Spleen (tissue), 11 donors: ENCODE measurements around the gene SPEM2. TPM values are rescaled to one million over a fixed set of nuclear protein-coding genes. Genes with fewer than 3 reads are reported as not detected.
A peak's percentile ranks its signal among the peaks of the same experiment; 100 is the strongest.

Source experiments
- DNase-seq: peaks from one replicate; pipeline ENCODE4 v3.0.0-alpha.2; 2020
- H3K27ac ChIP-seq, 8 donors: fragments of 200-600 bp; sonication (generic) in 7 of 8; 1 replicate in 4 of 8; 2 replicates in 4 of 8; pipeline versions ENCODE4 v1.5.0 to v1.8.0; 2016 to 2021; ENCODE audit warnings: inconsistent platforms in 4 of 8, mild to moderate bottlenecking in 4 of 8, moderate library complexity in 1 of 8
- H3K27me3 ChIP-seq, 7 donors: fragments of 200-600 bp; sonication (generic) in 6 of 7; replicated peaks in 1 of 7; 1 replicate in 4 of 7; 2 replicates in 3 of 7; pipeline versions ENCODE4 v1.5.0 to v1.8.0; 2016 to 2021; ENCODE audit warnings: inconsistent platforms in 3 of 7, mild to moderate bottlenecking in 1 of 7
- H3K36me3 ChIP-seq, 6 donors: fragments of 200-600 bp; sonication (generic) in 5 of 6; 1 replicate in 4 of 6; 2 replicates in 2 of 6; pipeline versions ENCODE4 v1.5.0 to v1.8.0; 2016 to 2021; ENCODE audit warnings: inconsistent platforms in 2 of 6
- H3K4me1 ChIP-seq, 6 donors: fragments of 200-600 bp; sonication (generic) in 5 of 6; 1 replicate in 3 of 6; 2 replicates in 3 of 6; pipeline versions ENCODE4 v1.5.0 to v1.8.0; 2016 to 2021; ENCODE audit warnings: inconsistent platforms in 3 of 6
- H3K4me3 ChIP-seq, 8 donors: fragments of 200-600 bp; sonication (generic) in 7 of 8; 1 replicate in 4 of 8; 2 replicates in 4 of 8; pipeline versions ENCODE4 v1.5.0 to v1.8.0; 2016 to 2021; ENCODE audit warnings: inconsistent platforms in 4 of 8, mild to moderate bottlenecking in 4 of 8, moderate library complexity in 2 of 8
- H3K9me3 ChIP-seq, 8 donors: fragments of 200-600 bp; sonication (generic) in 7 of 8; 1 replicate in 4 of 8; 2 replicates in 4 of 8; pipeline versions ENCODE4 v1.5.0 to v1.8.0; 2016 to 2021; ENCODE audit warnings: inconsistent platforms in 4 of 8
- POLR2A ChIP-seq, 3 donors: fragments of 450-650 bp; IDR thresholded peaks; one replicate each; pipeline ENCODE4 v1.5.1; 2017; ENCODE audit warnings: antibody characterized with exemption in 3 of 3, mild to moderate bottlenecking in 1 of 3
- POLR2AphosphoS5 ChIP-seq, 3 donors: sonication (generic); formaldehyde crosslinking; IDR thresholded peaks; one replicate each; pipeline ENCODE4 v1.5.1; 2017; ENCODE audit warnings: antibody characterized with exemption in 3 of 3
- WGBS, 5 donors: extraction: QIAGEN DNeasy Blood & Tissue Kit in 3 of 5; methylation state at CpG; one replicate each; pipeline versions ENCODE4 v1.1.5 to v1.1.7; 2013 to 2018; 5-methylcytosine and 5-hydroxymethylcytosine counted together
- intact Hi-C: fragments of 100-400 bp; cut with DNase I; formaldehyde crosslinking; loops from one replicate; pipeline ENCODE4 v1.15.0; 2023; ENCODE audit warnings: low total_unique reads
- polyA plus RNA-seq, 3 donors: library from polyadenylated mRNA; stranded (reverse); fragments of 200-250 nt; gene quantifications; one replicate each; pipeline ENCODE4 v1.2.1, GENCODE V29; 2013
- total RNA-seq, 7 donors: library from RNA; depleted of rRNA in 3 of 7; stranded (reverse); fragments of >200 nt in 3 of 7; fragmentation: NEBNext Ultra II Directional in 4 of 7; extraction: Animal tissue kit (Norgen Biotek cat#: 25700) in 4 of 7; gene quantifications; one replicate each; pipeline versions ENCODE4 v1.1.0 to v1.2.1, GENCODE V29; 2016 to 2021
- TF ChIP-seq, protein P1 (sequence below), 11 experiments: fragments of 200-600 bp in 7 of 11; fragments of 450-650 bp in 4 of 11; sonication (generic) in 4 of 11; IDR thresholded peaks in 8 of 11; conservative IDR thresholded peaks in 3 of 11; 1 replicate in 7 of 11; 2 replicates in 4 of 11; pipeline versions ENCODE4 v1.4.0 to v1.8.0; 2016 to 2021; ENCODE audit warnings: antibody characterized with exemption in 11 of 11, inconsistent platforms in 4 of 11, mild to moderate bottlenecking in 1 of 11
- donor health status: healthy with polysubstance abuse.
- donor health status: DM: no; HTN: no; CAD: no; lungs with moderate emphysema.
- donor health status: DM: no; HTN: no; CAD: no.
- donor health status: Bipolar disorder and iron deficiency.
- donor health status: healthy.
- donor health status: DM: no; HTN: no; CAD: no.
- donor health status: DM: yes; HTN: yes; CAD: no.

Gene SPEM2
- total and polyA plus RNA-seq, 10 donors, result not detected

DNA sequence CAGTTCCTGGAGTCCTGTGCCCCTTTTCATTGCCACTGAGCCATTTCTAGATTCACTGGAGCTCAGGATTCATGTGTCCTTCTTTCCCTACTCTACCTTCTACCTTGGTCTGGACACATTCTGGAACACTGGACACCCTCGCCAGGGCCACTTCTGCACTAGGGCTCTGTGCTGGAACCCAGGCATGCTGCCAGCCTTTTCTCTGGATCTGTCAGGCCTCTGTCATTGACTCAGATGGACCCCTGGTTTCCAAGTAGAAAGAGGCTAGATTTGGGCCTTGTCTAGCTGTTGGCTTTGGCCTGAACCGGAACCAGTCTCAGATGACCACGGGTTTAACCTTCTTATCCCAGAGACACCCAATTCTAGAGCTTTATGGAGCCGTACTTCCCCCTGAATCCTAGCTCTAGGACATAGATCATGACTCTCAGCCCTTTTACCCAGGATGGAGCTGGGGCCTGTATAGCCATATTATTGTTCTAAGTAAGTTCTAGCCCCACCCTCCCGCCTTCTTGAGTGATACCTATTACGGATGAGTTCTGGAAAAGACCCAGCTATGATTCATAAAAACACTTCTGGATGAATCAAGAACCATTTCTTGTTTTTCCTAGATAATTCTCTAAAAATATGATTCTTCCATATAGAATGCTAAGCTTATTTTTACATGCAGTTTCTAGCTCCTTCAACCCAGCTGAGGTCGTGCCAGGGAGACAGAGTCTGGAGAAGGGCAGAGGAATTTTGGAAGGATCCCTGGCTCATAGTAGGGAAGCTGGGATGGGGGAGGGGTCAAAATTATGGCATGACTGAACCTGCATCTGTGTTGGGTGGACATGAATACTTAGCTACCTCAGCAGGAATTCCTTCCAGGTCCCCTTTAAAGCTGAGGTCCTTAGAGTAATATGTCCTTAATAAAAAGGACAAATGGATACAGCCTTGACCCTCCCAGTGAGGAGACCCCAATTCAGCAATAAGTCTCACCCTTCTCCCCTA lies 18.4 kb downstream of the SPEM2 start:
- H3K4me3 ChIP-seq, result no peak overlapping the region
- intact Hi-C loops, result no loop called here
- H3K27ac ChIP-seq, result no peak overlapping the region
- H3K9me3 ChIP-seq, result no peaks in the 10 kb centered on the region
- DNase-seq, result no peak
- H3K4me1 ChIP-seq, result peaks cover 21 to 56% (median 43%) of the 10 kb centered on the region in 6 donors
- no peaks in the 10 kb centered on the region for H3K36me3 ChIP-seq
- TF ChIP-seq POLR2A (IDR thresholded peaks at IDR 0.05), result no peak
- TF ChIP-seq, protein P1, sequence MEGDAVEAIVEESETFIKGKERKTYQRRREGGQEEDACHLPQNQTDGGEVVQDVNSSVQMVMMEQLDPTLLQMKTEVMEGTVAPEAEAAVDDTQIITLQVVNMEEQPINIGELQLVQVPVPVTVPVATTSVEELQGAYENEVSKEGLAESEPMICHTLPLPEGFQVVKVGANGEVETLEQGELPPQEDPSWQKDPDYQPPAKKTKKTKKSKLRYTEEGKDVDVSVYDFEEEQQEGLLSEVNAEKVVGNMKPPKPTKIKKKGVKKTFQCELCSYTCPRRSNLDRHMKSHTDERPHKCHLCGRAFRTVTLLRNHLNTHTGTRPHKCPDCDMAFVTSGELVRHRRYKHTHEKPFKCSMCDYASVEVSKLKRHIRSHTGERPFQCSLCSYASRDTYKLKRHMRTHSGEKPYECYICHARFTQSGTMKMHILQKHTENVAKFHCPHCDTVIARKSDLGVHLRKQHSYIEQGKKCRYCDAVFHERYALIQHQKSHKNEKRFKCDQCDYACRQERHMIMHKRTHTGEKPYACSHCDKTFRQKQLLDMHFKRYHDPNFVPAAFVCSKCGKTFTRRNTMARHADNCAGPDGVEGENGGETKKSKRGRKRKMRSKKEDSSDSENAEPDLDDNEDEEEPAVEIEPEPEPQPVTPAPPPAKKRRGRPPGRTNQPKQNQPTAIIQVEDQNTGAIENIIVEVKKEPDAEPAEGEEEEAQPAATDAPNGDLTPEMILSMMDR (IDR thresholded peaks at IDR 0.05 in 8 of 11, conservative IDR thresholded peaks at IDR 0.05 in 3 of 11), result no peak
- TF ChIP-seq POLR2AphosphoS5 (IDR thresholded peaks at IDR 0.05), result no peak
- peaks cover 0 to 84% (median 46%) of the 10 kb centered on the region in 7 donors for H3K27me3 ChIP-seq
- 75 to 90% (median 86%) methylated on average over 7 of the region's 7 CpGs for WGBS, 5 donors

DNA sequence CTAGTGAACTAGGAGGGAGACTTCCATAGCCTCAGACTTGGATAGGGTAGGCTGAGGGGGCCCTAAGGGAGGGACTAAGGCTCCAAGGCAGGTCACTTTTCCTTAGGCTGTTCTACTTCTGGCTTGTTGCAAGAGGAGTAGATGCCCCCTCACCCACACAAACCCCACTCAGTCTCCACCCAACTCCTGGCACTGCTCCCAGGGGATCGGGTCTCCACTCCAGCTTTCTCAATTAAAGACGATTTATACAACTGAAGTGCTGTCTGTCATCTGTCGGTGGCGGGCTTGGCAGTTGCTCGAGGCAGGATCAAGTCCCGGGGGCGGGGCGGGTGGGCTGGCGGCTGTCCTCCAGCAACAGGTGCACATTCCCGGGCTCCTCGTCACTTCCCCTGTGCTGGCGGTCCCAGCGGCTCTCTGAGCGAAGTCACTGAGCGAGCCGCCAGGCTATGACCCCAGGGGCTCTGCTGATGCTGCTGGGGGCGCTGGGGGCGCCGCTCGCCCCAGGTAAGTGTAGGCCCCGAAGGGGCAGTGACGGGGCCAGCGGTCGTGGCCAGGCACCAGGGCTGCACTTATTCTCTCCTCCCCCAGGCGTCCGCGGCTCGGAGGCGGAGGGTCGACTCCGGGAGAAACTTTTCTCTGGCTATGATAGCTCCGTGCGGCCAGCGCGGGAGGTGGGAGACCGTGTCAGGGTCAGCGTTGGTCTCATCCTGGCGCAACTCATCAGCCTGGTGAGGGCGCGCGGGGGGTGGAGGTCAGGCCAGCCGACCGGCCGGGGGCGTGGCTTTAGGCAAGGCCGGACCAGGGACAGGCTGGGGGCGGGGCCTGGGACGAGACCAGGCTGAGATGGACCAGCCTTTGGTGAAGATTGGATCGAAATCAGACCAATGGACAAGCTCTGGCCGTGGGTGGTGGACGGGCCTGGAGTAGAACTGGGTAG lies 19.5 kb downstream of the SPEM2 start, which contains the start of gene CHRNB1:
Gene CHRNB1, plus strand, starts transcription at position 380 of the 937 bp plus-strand sequence. Its CDS starts 67 bp downstream, at position 447.
- Histone ChIP-seq H3K9me3 (no peaks in the 10 kb centered on the region), H3K4me1 (peaks cover 12 to 45% (median 32%) of the 10 kb centered on the region in 6 donors), H3K36me3 (no peaks in the 10 kb centered on the region), H3K27ac (peak within 1 kb of the TSS in 5 of 8 donors; percentile 23 to 58 (median 37)), H3K4me3 (peak within 1 kb of the TSS; percentile 8 to 67 (median 38)), H3K27me3 (peaks cover 0 to 72% (median 35%) of the 10 kb centered on the region in 7 donors)
- DNase-seq, result peak; percentile 92
- intact Hi-C loops, result no loop called here
- TF ChIP-seq POLR2A (IDR thresholded peaks at IDR 0.05), result no peak
- TF ChIP-seq, protein P1 (IDR thresholded peaks at IDR 0.05 in 8 of 11, conservative IDR thresholded peaks at IDR 0.05 in 3 of 11), result peak in 1 of 11 experiments; percentile 21
- TF ChIP-seq POLR2AphosphoS5 (IDR thresholded peaks at IDR 0.05), result peak; percentile 40 to 79 (median 75)
- WGBS, 5 donors, result 2 to 5% (median 4%) methylated on average over 15 to 51 of the region's 51 CpGs

DNA sequence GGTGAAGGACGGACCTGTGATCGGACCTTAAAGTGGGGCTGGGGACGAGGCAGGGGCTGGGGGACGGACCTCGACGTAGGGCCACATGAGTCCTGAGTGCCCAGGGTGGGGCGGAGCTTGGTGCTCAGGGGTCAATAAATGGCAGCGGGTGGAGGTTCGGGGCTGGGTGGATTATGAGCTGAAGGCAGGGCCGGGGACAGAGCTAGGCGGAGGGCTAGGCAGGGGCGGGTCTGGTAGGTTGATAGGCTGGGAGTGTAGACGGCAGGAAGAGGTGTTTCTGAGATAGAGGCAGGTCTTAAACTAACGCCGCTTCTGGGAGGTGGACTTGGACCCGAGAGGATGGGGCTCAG lies 20.2 kb downstream of the SPEM2 start:
- DNase-seq, result no peak
- H3K36me3 ChIP-seq, result no peaks in the 10 kb centered on the region
- peaks cover 7 to 38% (median 25%) of the 10 kb centered on the region in 6 donors for H3K4me1 ChIP-seq
- no peaks in the 10 kb centered on the region for H3K9me3 ChIP-seq
- TF ChIP-seq POLR2AphosphoS5 (IDR thresholded peaks at IDR 0.05), result no peak
- TF ChIP-seq, protein P1 (IDR thresholded peaks at IDR 0.05 in 8 of 11, conservative IDR thresholded peaks at IDR 0.05 in 3 of 11), result no peak
- TF ChIP-seq POLR2A (IDR thresholded peaks at IDR 0.05), result no peak
- peaks cover 0 to 66% (median 28%) of the 10 kb centered on the region in 7 donors for H3K27me3 ChIP-seq
- peak overlapping the region in 7 of 8 donors; percentile 18 to 67 (median 38) for H3K4me3 ChIP-seq
- 1 to 7% (median 4%) methylated on average over 16 of the region's 16 CpGs for WGBS, 5 donors
- peak overlapping the region in 4 of 8 donors; percentile 23 to 58 (median 44) for H3K27ac ChIP-seq
- intact Hi-C loops, result no loop called here
